OCI-LY7 (cell line): Measurements from ENCODE around the gene CTBP2.

ENCODE experiments used
- CTCF ChIP-seq: fragments of 200-600 bp; sonication (generic); conservative IDR thresholded peaks from 2 replicates; pipeline ENCODE4 v1.5.1; 2014; ENCODE audit warnings: mild to moderate bottlenecking, antibody characterized with exemption, low read length, moderate library complexity, mixed read lengths
- EZH2phosphoT487 ChIP-seq: fragments of 200-600 bp; sonication (generic); IDR thresholded peaks from 2 replicates; pipeline ENCODE4 v1.6.1; 2018; ENCODE audit warnings: low read depth, borderline replicate concordance, mild to moderate bottlenecking, mixed run types, antibody characterized with exemption, low read length, moderate library complexity, mixed read lengths

GRCh38 chr10:125022671-125023070, 137.7 kb downstream of the CTBP2 start:
- TF ChIP-seq CTCF = no peak
- TF ChIP-seq EZH2phosphoT487 = no peak
